ENCODE data around the gene INPP5J. TPM values are rescaled to one million over a fixed set of nuclear protein-coding genes. Genes with fewer than 3 reads are reported as not detected.

Gene INPP5J
- total and polyA plus RNA-seq, 12 donors, result 7.9 to 31.7 (median 16.9) TPM

- no peak for TF ChIP-seq CTCF (IDR thresholded peaks at IDR 0.05)
- H3K4me1 ChIP-seq, result peaks cover 0 to 82% (median 33%) of the 10 kb centered on the region in 9 donors
- no peak overlapping the region for H3K4me3 ChIP-seq
- 92 to 94% methylated on average over 9 of the region's 9 CpGs for WGBS, 2 donors
- H3K27me3 ChIP-seq, result no peaks in the 10 kb centered on the region
- DNase-seq, result no peak
- H3K9me3 ChIP-seq, result no peaks in the 10 kb centered on the region
- peaks cover 0 to 100% (median 85%) of the 10 kb centered on the region in 9 donors for H3K36me3 ChIP-seq
- intact Hi-C loops (cut with DNase I), result loop anchor here in 4 of 10 donors (5.0 to 10.0 kb wide), 3 partner anchors 53 to 123 kb away; partner anchors contain the start of genes PLA2G3 (in 2 of the 4) and LIMK2 (in 1 of the 4)
- H3K27ac ChIP-seq, result peak overlapping the region in 8 of 10 donors; percentile 93 to 97 (median 94)
- no peak for ATAC-seq
These were observed 30.6 kb upstream of the INPP5J start for GRCh38 chr22:31092161-31092560.

GRCh38 chr22:31093086-31093850, 29.5 kb upstream of the INPP5J start:
- DNase-seq (peak; percentile 81 to 84), ATAC-seq (peak; percentile 69 to 88 (median 81))
- Histone ChIP-seq H3K36me3 (peaks cover 0 to 100% (median 91%) of the 10 kb centered on the region in 9 donors), H3K4me1 (peaks cover 0 to 81% (median 28%) of the 10 kb centered on the region in 9 donors), H3K4me3 (peak overlapping the region; percentile 32 to 63 (median 57)), H3K9me3 (no peaks in the 10 kb centered on the region), H3K27ac (peak overlapping the region; percentile 78 to 97 (median 94)), H3K27me3 (no peaks in the 10 kb centered on the region)
- intact Hi-C loops (cut with DNase I), result loop anchor here in 4 of 10 donors (5.0 to 10.0 kb wide), 3 partner anchors 52 to 122 kb away; partner anchors contain the start of genes PLA2G3 (in 2 of the 4) and LIMK2 (in 1 of the 4)
- no peak for TF ChIP-seq CTCF (IDR thresholded peaks at IDR 0.05)
- WGBS, 2 donors, result 47 to 60% methylated on average over 33 of the region's 33 CpGs

GRCh38 chr22:31094021-31094551, 28.7 kb upstream of the INPP5J start:
- TF ChIP-seq CTCF (IDR thresholded peaks at IDR 0.05), result no peak
- WGBS, 2 donors, result 42% methylated on average over 5 of the region's 5 CpGs
- H3K27me3 ChIP-seq, result no peaks in the 10 kb centered on the region
- H3K9me3 ChIP-seq, result no peaks in the 10 kb centered on the region
- DNase-seq, result peak; percentile 72 to 73
- H3K4me3 ChIP-seq, result peak overlapping the region; percentile 32 to 63 (median 57)
- peaks cover 0 to 100% (median 91%) of the 10 kb centered on the region in 9 donors for H3K36me3 ChIP-seq
- ATAC-seq, result peak; percentile 23 to 85 (median 65)
- intact Hi-C loops (cut with DNase I), result loop anchor here in 4 of 10 donors (5.0 to 10.0 kb wide), 3 partner anchors 51 to 121 kb away; partner anchors contain the start of genes PLA2G3 (in 2 of the 4) and LIMK2 (in 1 of the 4)
- H3K27ac ChIP-seq, result peak overlapping the region; percentile 78 to 97 (median 94)
- H3K4me1 ChIP-seq, result peaks cover 0 to 84% (median 31%) of the 10 kb centered on the region in 9 donors

GRCh38 chr22:31094741-31095140, 28.0 kb upstream of the INPP5J start:
- H3K4me1 ChIP-seq, result peaks cover 0 to 81% (median 27%) of the 10 kb centered on the region in 9 donors
- WGBS, 2 donors, result 83 to 84% methylated on average over 7 of the region's 7 CpGs
- peak overlapping the region in 7 of 10 donors; percentile 43 to 97 (median 94) for H3K27ac ChIP-seq
- TF ChIP-seq CTCF (IDR thresholded peaks at IDR 0.05), result no peak
- ATAC-seq (no peak), DNase-seq (no peak)
- peak overlapping the region in 7 of 10 donors; percentile 53 to 63 (median 60) for H3K4me3 ChIP-seq
- H3K27me3 ChIP-seq, result no peaks in the 10 kb centered on the region
- intact Hi-C loops (cut with DNase I), result loop anchor here in 4 of 10 donors (5.0 to 10.0 kb wide), 3 partner anchors 50 to 120 kb away; partner anchors contain the start of genes PLA2G3 (in 2 of the 4) and LIMK2 (in 1 of the 4)
- H3K36me3 ChIP-seq, result peaks cover 0 to 100% (median 93%) of the 10 kb centered on the region in 9 donors
- H3K9me3 ChIP-seq, result no peaks in the 10 kb centered on the region

Measured in heart right ventricle (tissue), 16 donors.